ENCODE data around the gene MEF2A.

- TF ChIP-seq CTCF (IDR thresholded peaks at IDR 0.05) (no peak), POLR2A (IDR thresholded peaks at IDR 0.05) (no peak), POLR2AphosphoS5 (IDR thresholded peaks at IDR 0.05) (no peak)
Observed at GRCh38 chr15:99729327-99729726, 163.5 kb downstream of the MEF2A start.

All from breast epithelium (tissue), 3 donors.